NT2/D1 (cell line): ENCODE measurements around the gene SLC25A34.
"Not testable (repeated sequence)": the region's sequence is repeated elsewhere in the genome, so short reads cannot be mapped to it uniquely, and the experiment has no call there.

Experiments used
- DNase-seq: peaks from one replicate; pipeline ENCODE4 v3.0.0-alpha.2; 2011; ENCODE audit warnings: low read depth, low spot score
- H3K27me3 ChIP-seq: 2 replicates; pipeline ENCODE4 v1.6.0; 2011; ENCODE audit warnings: mild to moderate bottlenecking; ENCODE audit not compliant: insufficient read length, insufficient read depth
- H3K36me3 ChIP-seq: 2 replicates; pipeline ENCODE4 v1.6.1; 2011; ENCODE audit warnings: mild to moderate bottlenecking, low read length, mixed read lengths; ENCODE audit not compliant: insufficient read depth, insufficient read length
- H3K4me1 ChIP-seq: 2 replicates; pipeline ENCODE4 v1.5.1; 2011; ENCODE audit not compliant: insufficient read depth, insufficient read length
- H3K4me3 ChIP-seq: 2 replicates; pipeline ENCODE4 v1.5.1; 2011; ENCODE audit warnings: low read depth; ENCODE audit not compliant: insufficient read length
- H3K9ac ChIP-seq: 2 replicates; pipeline ENCODE4 v1.6.0; 2011; ENCODE audit warnings: low read depth; ENCODE audit not compliant: insufficient read length
- H3K9me3 ChIP-seq: 2 replicates; pipeline ENCODE4 v1.5.1; 2011; ENCODE audit warnings: mild to moderate bottlenecking, low read length; ENCODE audit not compliant: insufficient read depth
- SUZ12 ChIP-seq: IDR thresholded peaks from 2 replicates; pipeline ENCODE4 v1.6.1; 2011; ENCODE audit not compliant: insufficient read length, insufficient read depth; ENCODE audit errors: extremely low read depth
- YY1 ChIP-seq: IDR thresholded peaks from 2 replicates; pipeline ENCODE4 v1.6.1; 2011; ENCODE audit not compliant: insufficient read length, insufficient read depth
- ZNF274 ChIP-seq: IDR thresholded peaks from 2 replicates; pipeline ENCODE4 v1.6.1; 2011; ENCODE audit warnings: mild to moderate bottlenecking, low read depth, low read length

SLC25A34 gene

DNA sequence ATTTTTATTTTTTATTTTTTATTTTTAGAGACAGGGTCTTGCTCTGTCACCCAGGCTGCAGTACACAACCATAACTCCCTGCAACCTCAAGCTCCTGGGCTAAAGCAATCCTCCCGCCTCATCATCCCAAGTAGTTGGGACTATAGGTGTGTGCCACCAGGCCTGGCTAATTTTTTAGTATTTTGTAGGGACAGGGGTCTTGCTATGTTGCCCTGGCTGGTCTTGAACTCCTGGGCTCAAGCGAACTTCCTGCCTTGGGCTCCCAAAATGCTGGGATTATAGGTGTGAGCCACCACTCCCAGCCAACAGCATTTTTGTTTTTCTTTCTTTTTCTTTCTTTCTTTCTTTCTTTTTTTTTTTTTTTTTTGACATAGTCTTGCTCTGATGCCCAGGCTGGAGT is 37.9 kb upstream of the SLC25A34 start:
- H3K36me3 ChIP-seq: peaks cover 17% of the 10 kb centered on the region
- no peak overlapping the region for H3K9ac ChIP-seq
- H3K4me1 ChIP-seq: peaks cover 6% of the 10 kb centered on the region
- no peak overlapping the region for H3K4me3 ChIP-seq
- H3K9me3 ChIP-seq: no peaks in the 10 kb centered on the region
- H3K27me3 ChIP-seq: no peaks in the 10 kb centered on the region
- no peak for TF ChIP-seq ZNF274
- TF ChIP-seq YY1: no peak
- TF ChIP-seq SUZ12: no peak
- DNase-seq: no peak

DNA sequence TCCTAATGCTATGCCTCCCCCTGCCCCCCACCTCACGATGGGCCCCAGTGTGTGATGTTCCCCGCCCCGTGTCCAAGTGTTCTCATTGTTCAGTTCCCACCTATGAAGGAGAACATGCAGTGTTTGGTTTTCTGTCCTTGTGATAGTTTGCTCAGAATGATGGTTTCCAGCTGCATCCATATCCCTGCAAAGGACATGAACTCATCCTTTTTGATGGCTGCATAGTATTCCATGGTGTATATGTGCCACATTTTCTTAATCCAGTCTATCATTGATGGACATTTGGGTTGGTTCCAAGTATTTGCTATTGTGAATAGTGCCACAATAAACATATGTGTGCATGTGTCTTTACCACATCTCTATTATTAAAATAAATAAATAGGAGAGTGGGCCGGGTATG is 36.7 kb upstream of the SLC25A34 start:
- not testable (repeated sequence) for H3K4me3 ChIP-seq, H3K9ac ChIP-seq, H3K9me3 ChIP-seq, H3K27me3 ChIP-seq, DNase-seq, H3K4me1 ChIP-seq
- peaks cover 11% of the 10 kb centered on the region for H3K36me3 ChIP-seq

DNA sequence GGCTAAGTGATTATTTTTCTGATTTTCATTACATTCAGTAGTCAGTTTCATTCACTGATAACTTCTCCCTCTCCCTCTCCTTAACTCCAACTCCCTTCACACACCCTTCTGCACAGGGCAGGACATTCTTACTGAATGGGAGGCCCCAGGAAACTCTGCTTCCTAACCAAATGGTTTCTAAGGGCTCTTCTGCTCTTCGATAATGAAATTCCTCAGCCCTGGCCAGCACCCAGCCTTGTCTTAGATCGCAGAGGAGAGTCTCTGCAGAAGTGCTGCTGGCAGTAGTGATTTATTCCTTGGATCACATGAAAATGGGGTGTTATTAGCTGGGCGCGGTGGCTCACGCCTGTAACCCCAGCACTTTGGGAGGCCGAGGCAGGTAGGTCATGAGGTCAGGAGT is 35.5 kb upstream of the SLC25A34 start:
- peaks cover 17% of the 10 kb centered on the region for H3K36me3 ChIP-seq
- peaks cover 6% of the 10 kb centered on the region for H3K4me1 ChIP-seq
- no peak overlapping the region for H3K4me3 ChIP-seq
- TF ChIP-seq ZNF274 (no peak), YY1 (no peak), SUZ12 (no peak)
- H3K27me3 ChIP-seq: no peaks in the 10 kb centered on the region
- no peak overlapping the region for H3K9ac ChIP-seq
- DNase-seq: no peak
- H3K9me3 ChIP-seq: no peaks in the 10 kb centered on the region

DNA sequence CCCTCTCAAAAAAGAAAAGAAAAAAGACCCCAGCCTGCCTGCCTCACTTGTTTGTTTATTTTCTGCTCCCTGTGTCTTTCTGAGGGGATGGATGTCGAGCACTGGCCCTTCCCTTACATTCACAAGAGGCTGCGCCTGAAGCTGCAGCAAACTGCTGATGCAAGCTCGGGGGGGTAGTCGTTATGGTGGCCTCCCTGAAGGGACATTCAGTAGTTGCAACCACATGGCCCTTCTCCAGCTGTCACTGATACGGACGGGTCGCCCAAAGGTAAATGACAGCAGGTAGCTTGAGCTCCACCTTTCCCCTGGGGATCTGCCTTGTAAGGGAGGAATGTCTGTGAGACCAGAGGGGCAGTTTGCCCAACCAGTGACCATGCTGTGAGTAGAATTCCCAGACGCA is 34.3 kb upstream of the SLC25A34 start:
- peaks cover 6% of the 10 kb centered on the region for H3K4me1 ChIP-seq
- TF ChIP-seq SUZ12: no peak
- no peak for TF ChIP-seq ZNF274
- no peaks in the 10 kb centered on the region for H3K27me3 ChIP-seq
- H3K36me3 ChIP-seq: peaks cover 24% of the 10 kb centered on the region
- H3K9ac ChIP-seq: no peak overlapping the region
- no peak overlapping the region for H3K4me3 ChIP-seq
- DNase-seq: no peak
- H3K9me3 ChIP-seq: no peaks in the 10 kb centered on the region

DNA sequence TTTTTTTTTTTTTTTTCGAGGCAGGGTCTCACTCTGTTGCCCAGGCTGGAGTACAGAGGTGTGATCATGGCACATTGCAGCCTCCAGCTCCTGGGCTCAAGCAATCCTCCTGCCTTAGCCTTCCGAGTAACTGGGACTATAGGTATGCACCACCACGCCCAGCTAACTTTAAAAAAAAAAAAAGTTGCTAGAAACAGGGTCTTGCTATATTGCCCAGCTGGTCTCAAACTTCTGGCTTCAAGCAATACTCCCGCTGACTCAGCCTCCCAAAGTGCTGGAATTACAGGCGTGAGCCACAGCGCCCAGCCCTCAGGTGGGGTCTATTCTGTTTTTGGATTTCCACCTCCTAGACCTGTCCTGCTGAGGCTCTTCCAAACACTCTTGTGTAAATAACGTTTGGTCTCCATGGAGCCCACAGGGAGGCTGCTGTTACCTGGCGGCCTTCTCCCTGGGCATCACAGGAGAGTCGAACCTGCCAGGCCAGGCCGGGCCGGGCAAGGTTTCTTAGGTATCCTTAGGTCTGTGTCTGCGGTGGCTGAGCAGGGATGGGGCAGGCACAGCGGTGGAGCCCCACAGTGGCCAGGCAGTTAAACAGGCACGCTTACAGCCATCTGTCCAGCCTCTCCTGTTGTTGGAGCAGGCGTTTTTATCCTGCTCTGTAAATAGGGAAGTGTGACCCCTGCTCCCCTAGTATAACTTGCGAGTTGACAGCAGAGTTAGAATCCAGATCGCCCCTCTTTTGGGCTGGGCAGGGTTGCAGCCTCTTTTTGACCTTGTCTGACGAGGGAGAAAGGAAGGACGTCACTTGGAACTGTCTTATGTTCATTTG is 33.1 kb upstream of the SLC25A34 start:
- no peaks in the 10 kb centered on the region for H3K9me3 ChIP-seq
- no peaks in the 10 kb centered on the region for H3K27me3 ChIP-seq
- TF ChIP-seq ZNF274 (no peak), SUZ12 (no peak), YY1 (no peak)
- H3K4me3 ChIP-seq: no peak overlapping the region
- H3K4me1 ChIP-seq: peaks cover 6% of the 10 kb centered on the region
- H3K36me3 ChIP-seq: peaks cover 19% of the 10 kb centered on the region
- no peak overlapping the region for H3K9ac ChIP-seq
- DNase-seq: no peak

DNA sequence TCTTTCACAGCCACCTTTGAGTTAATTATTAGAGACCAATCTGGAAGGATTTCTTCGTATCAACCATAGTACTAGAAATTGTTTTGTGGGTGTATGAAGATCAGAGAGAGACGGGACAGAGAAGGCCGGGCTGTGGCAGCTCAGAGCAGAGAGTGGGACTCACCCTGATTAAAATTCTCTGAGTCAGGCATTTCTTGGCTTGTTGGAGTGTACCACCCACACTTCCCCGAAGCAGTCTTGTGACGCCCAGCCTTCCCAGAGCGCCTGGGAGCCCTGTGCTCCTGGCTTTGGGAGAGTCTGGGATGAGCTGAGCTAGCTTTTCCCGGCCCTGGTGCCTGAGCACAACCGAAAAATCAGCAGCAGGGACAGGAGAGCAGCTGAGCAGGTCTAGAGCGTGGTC is 32.5 kb upstream of the SLC25A34 start:
- TF ChIP-seq SUZ12 (no peak), ZNF274 (no peak), YY1 (no peak)
- Histone ChIP-seq H3K9ac (no peak overlapping the region), H3K27me3 (no peaks in the 10 kb centered on the region), H3K9me3 (no peaks in the 10 kb centered on the region), H3K4me3 (no peak overlapping the region), H3K4me1 (peaks cover 6% of the 10 kb centered on the region), H3K36me3 (peaks cover 18% of the 10 kb centered on the region)
- DNase-seq: no peak

DNA sequence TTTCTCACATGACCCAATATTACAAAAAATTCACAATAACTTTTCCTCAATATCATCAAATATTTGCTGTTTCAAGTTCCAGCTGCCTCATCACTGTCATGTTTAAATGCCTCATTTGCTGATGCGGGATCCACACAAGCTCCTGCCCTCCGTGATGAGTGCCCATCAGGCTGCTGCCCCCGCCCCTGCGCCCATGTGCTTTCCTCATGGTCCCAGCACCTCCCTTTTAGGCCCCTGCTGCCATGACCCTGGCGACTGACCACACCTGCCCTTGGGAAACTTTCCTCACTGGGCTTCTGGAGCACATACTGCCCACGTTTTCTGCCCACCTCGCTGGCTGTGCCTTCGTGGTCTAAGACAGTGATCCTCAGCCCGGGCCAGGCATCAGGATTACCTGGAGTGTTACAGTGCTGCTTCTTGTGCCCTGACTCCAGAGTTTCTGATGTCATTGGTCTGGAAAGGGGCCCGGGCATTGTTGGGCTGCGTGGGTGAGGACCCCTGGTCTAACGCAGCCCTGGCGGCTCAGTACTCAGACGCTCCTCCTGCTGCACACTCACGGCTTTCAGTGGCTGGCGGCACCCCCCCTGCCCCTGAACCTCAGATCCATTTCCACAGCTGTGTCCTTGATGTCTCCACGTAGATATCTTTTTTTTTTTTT is 31.4 kb upstream of the SLC25A34 start:
- Histone ChIP-seq H3K27me3 (no peaks in the 10 kb centered on the region), H3K36me3 (peaks cover 18% of the 10 kb centered on the region), H3K4me1 (peaks cover 6% of the 10 kb centered on the region), H3K9me3 (no peaks in the 10 kb centered on the region), H3K4me3 (no peak overlapping the region), H3K9ac (peak overlapping the region; percentile 10)
- TF ChIP-seq YY1: no peak
- no peak for TF ChIP-seq ZNF274
- TF ChIP-seq SUZ12: no peak
- no peak for DNase-seq
